ENCODE measurements around the gene ETFA.
A peak's percentile ranks its signal among the peaks of the same experiment; 100 is the strongest.

ETFA gene

GRCh38 chr15:76172782-76173181, 138.5 kb downstream of the ETFA start:
- no peak for DNase-seq (ENCODE audit: low spot score)

GRCh38 chr15:76169911-76170800, 141.1 kb downstream of the ETFA start:
- DNase-seq (ENCODE audit: low spot score) = no peak

GRCh38 chr15:76169018-76169417, 142.3 kb downstream of the ETFA start:
- peak; percentile 81 for DNase-seq (ENCODE audit: low spot score)

GRCh38 chr15:76168237-76168984, 142.9 kb downstream of the ETFA start:
- DNase-seq (ENCODE audit: low spot score) = no peak

- no peak for DNase-seq (ENCODE audit: low spot score)
These were observed 145.3 kb downstream of the ETFA start for GRCh38 chr15:76165951-76166350.

All from NAMALWA (cell line).